Panc1 (cell line): Measurements from ENCODE around the gene PROX1.

Source experiments
- POLR2AphosphoS5 ChIP-seq: IDR thresholded peaks from 2 replicates; pipeline ENCODE4 v1.6.1; 2012; ENCODE audit warnings: mild to moderate bottlenecking, low read depth, low read length, moderate library complexity
- REST ChIP-seq, 2 experiments: IDR thresholded peaks; 2 replicates each; pipeline ENCODE4 v1.6.1; 2011 to 2012; ENCODE audit warnings: low read depth in 2 of 2, control low read depth in 1 of 2, low read length in 1 of 2, mild to moderate bottlenecking in 1 of 2, moderate library complexity in 1 of 2; ENCODE audit not compliant: insufficient read depth in 1 of 2
- TF ChIP-seq, protein P1 (sequence below): fragments of 450-650 bp; IDR thresholded peaks from 2 replicates; pipeline ENCODE4 v1.5.1; 2017; ENCODE audit warnings: mild to moderate bottlenecking

GRCh38 chr1:213995603-213996002, 7.8 kb downstream of the PROX1 start:
- TF ChIP-seq, protein P1, sequence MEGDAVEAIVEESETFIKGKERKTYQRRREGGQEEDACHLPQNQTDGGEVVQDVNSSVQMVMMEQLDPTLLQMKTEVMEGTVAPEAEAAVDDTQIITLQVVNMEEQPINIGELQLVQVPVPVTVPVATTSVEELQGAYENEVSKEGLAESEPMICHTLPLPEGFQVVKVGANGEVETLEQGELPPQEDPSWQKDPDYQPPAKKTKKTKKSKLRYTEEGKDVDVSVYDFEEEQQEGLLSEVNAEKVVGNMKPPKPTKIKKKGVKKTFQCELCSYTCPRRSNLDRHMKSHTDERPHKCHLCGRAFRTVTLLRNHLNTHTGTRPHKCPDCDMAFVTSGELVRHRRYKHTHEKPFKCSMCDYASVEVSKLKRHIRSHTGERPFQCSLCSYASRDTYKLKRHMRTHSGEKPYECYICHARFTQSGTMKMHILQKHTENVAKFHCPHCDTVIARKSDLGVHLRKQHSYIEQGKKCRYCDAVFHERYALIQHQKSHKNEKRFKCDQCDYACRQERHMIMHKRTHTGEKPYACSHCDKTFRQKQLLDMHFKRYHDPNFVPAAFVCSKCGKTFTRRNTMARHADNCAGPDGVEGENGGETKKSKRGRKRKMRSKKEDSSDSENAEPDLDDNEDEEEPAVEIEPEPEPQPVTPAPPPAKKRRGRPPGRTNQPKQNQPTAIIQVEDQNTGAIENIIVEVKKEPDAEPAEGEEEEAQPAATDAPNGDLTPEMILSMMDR, result no peak
- no peak for TF ChIP-seq POLR2AphosphoS5
- TF ChIP-seq REST (IDR thresholded peaks at IDR 0.05; ENCODE audit: insufficient read depth in 1 of 2, low read depth in 2 of 2, low read length in 1 of 2), result no peak
